NCI-H82 (cell line): ENCODE data around the gene AFAP1L1.
"Not testable (repeated sequence)": the region's sequence is repeated elsewhere in the genome, so short reads cannot be mapped to it uniquely, and the experiment has no call there.

Experiments used
- DNase-seq: peaks from one replicate; lab custom pipeline; 2025; lab: John Stamatoyannopoulos, UW

Gene AFAP1L1

DNA sequence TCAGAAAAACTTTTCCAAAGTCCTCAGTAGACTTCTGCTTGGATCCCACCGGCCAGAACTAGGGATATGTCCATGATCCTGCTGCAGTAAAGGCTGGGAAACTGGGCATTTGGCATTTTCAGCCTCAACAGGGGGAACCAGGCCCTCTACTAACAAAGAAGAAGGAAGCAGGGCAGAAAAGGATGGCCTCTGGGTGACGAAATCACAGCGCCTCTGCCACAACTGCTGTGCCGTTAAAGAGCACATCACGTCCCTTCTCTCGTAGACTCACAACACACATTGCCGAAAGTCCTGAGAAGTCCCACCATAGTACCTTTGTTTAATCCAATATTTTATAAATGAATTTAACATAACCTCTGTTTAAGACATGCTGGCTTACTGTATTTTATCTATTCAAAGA, 10.4 kb upstream of the AFAP1L1 start:
- no peak for DNase-seq

DNA sequence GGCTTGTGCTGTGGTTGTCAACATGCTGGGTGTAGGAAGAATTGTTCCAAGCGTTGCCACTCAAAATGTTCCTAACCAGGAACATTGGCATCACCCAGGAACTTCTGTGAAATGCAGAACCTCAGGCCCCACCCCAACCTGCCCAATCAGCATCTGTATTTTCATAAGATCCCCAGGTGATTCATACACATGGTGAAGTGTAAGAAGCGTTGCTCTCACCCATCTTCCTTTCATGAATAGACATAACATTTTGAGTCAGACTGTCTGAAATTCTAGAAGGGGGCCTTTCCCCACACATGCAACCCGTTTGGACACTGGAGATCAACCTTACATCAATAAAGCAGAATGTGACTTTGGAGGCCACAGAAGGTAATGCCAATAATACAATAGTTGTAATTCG, 9.3 kb upstream of the AFAP1L1 start:
- no peak for DNase-seq

DNA sequence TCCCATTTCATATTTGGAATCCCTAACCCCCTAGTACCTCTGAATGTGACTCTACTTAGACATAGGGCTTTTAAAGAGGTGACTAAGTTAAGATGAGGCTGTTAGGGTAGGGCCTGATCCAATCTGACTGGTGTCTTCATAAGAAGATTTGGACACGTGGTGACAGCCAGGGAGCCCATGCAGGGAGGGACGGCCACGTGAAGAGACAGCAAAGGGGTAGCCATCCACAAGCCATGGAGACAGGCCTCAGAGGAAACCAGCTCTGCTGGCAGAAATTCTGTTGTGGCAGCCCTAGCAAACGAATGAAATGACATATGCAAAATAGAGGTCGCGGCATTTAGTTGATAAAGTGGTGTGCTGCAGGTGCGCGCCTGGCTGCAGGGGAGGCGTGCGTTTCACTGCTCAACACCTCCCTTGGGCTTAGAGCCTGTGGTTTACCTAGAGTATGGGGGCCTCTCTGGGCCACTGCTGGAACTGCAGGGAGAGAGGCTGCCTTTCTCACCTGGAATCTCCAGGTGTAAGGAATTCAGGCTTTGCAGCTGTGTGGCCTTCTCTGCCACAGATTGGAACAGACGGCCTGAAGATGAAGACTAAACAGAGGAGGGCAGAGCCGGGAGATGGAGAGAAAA, 7.1 kb upstream of the AFAP1L1 start:
- DNase-seq = peak; percentile 74

DNA sequence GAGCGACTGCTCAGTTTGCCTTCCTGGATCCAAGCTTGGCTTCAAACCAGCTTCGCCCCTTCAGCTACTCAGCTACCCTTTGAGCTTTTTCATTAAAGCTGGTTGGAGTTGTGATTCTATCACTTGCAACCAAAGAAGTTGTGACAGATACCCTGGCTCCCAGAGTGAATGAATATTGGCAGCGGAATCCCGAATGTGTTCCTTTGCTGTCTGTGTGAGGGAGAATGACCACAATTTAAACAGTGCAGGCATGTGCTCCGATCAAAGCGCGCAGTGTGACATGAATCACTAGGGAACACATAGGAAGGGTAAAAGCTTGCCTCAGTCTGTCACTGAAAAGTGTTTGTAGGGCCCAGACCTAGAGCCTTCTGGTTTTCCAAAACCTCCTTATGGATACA, 6.6 kb upstream of the AFAP1L1 start:
- DNase-seq = no peak

DNA sequence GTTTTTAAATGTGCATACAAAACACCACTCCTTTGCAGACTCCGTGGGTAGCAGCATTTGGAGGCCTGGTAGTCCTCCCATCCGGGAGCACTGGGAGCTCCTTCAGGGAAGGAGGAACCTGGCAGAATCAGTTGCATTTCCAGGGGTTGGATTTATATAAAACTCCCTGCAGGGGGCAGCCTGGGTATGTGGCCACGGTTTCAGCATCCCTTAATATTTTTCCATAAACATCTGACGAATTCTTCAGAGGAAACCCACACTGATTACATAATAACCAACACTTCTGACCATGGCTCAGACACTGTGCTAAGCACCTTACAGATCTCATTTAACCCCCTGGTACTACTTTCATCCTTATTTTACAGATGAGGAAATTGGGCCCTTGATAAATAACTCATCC, 6.1 kb upstream of the AFAP1L1 start:
- peak; percentile 47 for DNase-seq

DNA sequence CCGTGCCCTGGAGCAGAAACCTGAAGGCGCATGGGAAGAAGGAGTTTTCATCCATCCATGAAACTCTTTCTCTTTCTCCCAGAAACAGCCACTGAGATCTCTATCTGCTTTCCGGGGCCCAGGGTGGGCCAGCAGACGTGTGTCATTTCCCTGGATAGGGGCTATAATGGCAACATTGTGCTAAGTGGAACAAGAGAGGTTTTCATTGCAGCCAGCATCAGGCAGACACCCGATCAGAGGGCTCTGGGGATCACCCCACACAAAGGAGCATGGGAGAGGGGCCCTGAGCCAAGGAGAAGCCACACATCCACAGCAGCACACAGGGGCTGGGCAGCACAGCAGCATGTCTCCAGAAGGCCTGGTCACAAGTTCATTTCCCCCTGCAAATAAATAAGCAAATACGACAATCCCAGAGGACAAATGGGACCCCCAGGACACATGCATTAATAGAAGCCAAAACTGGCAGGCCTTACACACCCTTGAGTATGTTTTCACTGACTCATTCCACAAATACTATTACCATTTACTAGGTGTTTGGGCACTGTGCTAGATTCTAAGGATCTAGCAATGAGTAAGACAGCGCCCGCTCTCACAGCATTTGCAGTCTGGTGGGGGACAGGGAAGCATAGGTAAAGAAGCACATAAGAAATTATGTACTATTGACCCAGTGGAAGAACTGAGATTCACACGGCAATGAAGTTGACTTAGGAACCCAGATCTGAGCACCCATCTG, 4.3 kb upstream of the AFAP1L1 start:
- no peak for DNase-seq

DNA sequence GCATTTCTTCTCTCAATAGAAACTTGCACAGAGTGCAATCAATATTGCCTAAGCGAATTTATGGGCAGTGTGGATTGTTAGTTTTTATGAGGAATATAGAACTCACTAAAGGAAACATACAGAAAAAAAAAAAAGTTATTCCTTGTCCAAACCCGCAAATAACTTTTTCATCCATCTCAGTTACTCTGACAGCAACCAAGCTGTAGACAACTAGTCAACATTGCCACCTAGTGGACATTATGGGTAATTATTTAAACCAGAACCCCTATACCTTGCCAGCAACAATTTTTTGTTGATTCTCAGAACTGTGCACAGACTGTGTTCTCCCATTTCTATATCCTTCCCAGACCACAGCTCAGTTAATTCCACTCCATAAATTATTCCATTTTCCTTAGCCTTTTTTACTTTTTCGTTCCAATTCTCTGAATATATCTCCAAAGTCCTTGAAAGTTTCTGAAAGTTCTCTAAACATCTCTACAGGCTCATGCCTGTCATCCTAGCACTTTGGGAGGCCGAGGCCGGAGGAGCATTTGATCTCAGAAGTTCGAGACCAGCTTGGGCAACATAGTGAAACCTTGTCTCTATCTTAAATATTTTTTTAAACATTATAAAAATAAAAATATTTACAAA, 2.6 kb upstream of the AFAP1L1 start:
- peak; percentile 78 for DNase-seq

DNA sequence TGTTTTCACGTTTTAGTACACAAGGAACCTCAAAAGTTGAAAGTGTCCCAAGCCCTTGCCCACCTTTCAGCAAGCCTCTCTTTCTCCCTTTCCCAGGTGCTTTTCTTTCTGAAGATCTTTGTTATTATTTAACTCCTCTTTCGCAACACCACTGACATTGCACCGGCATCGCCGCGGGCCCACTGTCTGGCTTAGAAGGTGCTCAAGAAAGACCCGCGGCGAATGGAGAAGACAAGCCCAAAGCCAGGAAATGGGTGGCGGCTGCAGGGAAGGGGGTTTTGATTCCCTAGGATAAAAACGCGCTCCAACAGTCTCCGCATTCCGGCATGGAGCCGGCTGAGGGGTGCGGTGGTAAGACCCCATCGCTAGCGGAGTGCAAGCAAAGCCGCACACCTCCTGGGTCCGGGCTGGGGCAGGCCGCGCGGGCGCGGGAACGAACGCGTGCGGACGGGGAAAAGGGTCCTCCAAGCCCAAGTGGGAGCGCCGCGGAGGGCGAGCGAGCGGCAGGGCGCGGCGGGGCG, 404 bp upstream of the AFAP1L1 start:
- DNase-seq = peak; percentile 55

DNA sequence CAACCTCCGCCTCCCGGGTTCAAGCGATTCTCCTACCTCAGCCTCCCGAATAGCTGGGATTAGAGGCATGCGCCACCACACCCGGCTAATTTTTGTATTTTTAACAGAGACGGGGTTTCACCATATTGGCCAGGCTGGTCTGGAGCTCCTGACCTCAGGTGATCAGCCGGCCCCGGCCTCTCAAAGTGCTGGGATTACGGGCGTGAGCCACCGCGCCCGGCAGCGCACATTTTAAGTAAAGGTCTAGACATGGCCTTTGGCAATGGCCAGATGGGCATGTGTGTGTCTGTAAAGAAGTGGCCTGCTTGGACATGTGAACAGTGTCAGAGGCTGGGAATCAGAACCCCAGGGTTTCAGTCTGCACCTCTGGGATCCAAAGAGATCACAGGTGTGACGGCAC, 1.1 kb downstream of the AFAP1L1 start:
- DNase-seq = not testable (repeated sequence)

DNA sequence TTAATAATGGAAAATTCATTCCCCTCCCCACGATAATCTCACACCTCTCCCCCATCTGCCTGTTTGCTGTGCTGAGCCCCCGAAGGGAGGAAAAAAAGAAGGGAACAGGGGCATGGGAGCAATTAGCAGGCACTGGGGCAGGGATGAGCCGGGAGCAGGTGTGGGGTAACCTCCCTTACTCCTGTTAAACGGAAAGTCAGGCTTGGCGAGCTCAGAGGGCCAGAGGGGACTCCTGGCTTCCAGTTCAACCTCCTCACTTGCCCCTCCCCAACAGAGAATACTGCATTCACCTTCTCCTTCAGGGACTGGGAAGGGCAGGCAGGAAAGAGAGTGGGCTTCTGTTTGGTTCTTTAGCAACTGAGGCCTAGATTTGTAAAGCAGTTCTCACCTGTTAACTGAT, 1.6 kb downstream of the AFAP1L1 start:
- no peak for DNase-seq

DNA sequence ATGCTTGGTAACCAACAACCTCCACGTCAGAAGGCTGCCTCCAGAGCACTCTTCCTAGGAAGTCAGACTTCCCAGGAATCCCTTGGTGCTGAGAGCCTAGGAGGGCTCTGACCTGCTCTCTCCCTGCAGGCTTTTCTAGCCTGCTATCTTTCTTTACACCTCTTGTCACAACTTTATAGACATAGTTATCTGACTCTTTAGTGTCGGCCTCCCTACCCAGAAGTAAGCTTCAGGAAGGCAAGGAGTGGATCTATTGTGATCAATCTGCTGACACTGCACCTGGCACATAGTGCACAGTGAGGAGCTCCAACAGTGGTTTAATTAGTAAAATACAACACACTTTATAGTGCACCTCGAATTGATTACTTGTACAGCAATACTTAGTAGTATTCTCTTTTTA, 2.3 kb downstream of the AFAP1L1 start:
- no peak for DNase-seq

DNA sequence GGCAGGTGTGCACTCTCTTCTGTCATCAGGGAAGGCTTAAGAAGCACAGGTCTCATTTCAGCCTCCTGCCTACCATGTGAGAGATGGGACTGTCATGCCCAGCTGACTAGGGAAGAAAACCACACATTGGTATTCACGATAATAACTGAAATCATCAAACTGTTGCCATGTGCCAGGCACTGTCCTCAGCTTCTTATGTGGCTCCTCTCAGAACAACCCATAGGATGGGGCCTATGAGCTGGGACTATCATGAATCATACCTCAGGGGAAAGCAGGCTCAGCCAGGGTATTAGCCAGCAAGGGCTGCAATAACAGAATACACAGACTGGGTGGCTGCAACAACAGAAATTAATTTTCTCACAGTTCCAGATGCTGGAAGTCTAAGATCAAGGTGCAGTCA, 3.3 kb downstream of the AFAP1L1 start:
- DNase-seq = no peak

DNA sequence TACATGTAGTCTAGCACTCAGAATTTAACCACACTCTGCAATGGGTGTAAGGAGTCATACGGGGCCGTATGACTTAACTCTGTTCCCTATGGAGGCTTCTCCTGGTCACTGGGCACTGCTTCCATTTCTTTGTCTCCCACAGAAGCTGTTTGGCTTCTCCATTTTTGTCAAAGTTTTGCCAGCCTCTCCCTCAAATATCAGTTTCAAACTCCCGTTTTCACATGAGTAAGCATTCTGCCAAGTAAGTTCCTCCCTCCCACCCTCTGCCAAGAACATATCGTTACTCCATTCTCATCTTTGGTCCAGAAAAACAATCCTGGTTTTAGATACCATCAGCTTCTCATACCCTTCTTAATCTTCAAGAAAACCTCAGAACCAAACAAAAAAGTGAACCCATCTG, 6.1 kb downstream of the AFAP1L1 start:
- no peak for DNase-seq

DNA sequence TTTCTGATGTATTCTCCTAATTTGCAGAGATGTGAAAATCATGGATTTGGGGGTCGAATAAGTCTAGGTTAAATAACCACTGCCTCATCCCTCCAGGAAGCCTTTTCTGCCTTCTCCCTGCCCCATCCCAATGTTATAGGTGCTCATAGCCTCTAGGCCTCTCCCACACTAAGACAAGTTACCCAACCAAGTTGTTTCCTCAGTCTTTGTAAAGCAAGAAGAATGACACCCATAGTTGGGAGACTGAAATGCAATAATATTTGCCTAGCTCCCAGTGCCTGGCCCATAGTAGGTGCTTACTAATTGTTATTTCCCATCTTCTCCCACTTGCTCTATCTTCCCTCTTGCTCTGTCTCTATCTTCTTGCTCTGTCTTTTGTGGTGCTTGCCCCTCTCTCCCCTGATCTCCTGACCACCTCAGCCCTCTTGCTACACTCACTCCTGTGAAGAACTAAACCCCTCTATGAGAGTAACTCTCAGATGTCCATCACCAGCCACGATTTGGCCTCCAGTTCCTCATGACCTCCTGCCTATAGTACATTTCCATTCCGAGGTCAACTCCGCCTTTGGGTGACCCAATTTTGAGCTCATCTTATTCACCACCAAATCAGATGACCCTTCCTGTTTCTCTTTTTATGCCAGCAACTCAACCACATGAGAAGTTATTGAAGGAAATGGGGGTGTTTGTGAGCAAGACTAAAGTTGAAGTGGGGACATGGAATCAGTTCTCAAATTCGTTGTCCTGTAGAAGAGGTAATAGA, 7.0 kb downstream of the AFAP1L1 start:
- DNase-seq = no peak

DNA sequence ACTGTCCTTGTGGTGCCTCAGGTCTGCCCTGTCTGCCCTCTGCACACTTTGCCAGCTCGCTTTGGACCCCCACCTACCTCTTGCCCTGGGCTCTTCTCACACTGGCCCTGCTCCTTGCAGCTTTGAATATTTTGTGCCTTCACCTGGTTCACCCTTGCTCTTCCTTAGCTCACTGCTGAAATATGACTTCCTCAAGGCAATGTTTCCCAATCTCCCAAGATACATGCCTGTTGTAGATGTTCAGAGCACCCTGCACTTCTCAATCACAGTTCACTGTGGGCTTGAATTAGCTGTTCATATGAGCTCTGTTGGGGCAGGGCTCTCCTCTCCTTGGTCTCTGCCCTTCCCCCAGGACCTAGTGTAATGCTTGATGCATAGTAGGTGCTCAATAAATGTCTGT, 8.0 kb downstream of the AFAP1L1 start:
- DNase-seq = no peak

DNA sequence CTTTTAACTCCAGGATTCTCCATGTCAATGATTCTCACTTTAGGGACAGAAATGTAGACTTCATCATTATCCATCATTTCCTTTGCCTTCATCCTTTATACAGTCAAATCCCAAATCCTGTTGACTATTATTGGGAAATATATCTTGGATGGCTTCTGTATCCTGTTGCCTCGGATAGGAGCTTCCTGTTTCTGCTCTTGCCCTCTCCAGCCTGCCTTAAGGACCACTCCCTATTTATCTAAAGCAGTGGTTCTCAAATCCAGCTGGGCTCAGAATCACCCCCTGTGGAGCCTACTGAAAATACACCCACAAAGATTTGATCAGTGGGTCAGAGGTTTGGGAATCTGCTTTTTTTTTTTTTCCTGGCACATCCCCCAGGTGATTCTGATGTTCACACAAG, 8.5 kb downstream of the AFAP1L1 start:
- DNase-seq = no peak

DNA sequence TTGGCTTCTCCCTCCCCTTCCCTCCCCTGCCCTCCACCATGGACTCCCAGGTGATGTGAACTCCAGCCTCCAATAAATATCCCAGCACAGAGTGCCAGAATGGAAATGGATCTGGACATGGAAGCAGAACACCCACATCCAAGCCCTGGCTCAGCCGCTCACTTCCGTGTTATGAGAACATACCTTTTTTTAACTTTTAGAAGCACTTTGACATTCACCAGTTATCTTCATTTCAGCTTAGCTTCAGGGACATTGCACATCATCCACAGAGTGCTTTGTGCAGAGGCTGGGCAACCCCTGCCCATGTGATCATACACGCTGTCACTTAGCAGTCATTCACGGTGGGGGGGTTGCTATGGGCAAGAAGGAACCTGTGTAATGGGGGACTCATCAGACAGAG, 9.1 kb downstream of the AFAP1L1 start:
- DNase-seq = no peak

DNA sequence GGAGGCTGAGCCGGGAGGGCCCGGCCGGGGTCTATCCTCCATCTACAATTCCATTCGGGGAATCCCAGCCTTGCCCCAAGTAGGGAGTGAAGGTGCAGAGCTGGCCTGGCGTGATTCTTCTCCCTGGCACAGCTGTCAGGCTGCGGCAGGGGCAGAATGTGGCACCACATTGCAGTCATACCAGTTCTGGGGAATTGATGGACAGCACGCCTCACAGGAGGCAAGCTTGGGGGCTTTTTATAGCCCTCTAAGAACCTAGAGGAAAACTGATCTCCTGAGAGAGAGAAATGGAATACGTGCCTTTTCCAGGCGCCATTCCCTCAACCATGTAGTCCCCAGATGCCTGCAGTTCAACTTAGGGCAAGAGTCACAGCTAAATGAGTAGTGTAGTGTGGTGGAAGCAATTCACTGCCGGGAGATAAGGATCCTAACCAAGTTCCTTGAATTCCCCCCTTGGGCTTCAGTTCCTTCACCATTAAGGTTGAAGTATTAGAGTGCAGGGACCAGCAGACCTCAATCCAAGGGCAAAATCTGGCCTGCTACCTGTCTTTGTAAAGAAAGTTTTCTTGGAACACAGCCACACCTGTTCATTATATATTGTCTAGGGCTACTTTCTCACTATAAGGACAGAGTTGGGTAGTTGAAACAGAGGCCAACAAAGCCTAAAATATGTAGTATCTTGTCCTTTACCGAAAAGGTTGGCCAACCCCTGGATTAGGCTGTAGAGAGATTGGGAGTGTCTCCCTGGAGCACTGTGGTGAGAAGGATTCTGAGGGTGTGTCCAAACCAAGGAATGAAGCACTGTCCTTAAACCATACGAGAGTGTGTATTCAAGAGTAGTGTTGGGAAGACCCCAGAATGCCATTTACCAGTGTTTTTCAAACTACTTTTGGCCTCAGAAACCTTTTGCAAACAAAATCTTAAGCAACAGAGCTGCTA, 10.6 kb downstream of the AFAP1L1 start:
- DNase-seq = no peak

DNA sequence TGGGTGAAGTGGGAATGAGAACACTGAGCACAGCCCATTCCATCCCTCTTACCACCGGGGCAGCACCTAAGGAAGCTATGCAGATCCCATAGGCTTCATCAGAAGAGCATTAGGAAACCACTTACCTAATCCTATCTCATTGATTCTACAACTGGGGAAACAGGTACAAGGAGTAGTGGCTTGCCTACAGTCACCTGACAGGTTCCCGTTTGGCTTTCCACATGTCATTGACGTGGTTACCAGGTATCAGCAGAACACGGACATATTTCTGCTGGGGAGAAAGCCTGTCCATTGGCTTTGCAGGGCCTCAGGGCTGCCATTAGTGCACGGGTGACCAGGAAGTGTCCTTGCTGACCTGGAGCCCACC, 11.3 kb downstream of the AFAP1L1 start:
- no peak for DNase-seq

DNA sequence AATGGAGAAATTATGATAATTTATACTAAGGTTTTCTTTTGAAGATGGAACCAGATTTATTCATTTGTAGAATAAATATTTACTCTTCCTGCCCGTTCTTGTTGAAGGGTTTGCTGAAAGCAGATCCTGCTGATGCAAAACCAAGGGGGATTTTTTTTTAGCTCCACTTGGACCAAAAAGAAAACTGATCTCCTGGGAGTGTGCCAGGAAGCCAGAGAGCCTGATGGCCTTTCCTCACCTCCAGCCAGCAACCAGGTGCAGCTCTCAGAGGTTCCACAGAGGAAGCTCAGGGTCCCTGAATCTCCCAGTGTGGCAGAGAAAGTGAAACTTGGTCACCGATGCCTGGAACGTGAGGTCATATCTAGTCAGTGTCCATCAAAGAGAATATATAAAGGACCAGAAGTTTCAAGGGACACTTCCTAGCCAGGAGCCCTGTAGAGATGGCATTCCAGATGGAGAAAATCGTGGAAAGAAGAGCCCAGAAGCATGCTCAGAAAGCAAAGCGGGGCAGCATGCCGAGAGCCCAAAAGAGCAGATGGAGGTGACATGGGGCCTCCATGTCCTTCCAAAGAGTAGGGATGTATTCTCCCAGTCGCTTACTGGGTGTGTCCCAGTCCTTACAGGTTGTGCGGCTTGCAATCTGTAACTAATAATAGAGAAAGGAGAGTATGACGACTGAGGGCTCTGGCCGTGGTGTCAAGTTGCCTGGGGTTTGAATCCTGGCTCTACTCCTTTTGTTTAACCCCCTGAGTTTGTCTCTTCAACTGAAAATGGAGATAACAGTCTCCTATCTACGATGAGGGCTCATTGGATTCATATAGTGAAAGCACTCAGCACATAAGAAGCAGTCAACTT, 12.2 kb downstream of the AFAP1L1 start:
- DNase-seq = no peak

DNA sequence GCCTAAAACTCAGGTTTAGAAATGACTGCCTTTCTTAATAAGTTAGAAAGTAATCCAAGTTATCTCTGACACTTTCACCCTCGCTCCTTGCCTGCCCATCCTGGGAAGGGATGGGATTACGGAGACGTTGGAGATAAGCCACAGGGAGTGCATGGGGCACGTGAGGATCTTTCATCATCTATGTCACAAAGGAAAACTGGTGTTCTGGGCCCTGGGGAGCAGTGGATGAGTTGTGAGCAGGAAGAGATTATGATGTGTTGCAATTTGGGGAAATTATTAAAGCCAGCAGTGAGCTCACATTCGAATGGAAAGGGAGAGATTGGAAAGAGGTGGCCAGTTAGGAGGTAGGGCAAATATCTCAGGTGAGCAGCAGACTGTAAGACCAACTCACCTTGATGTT, 12.8 kb downstream of the AFAP1L1 start:
- DNase-seq = peak; percentile 23
